Neural cell (in vitro differentiated cells): Measurements from ENCODE around the gene TMEM247. TPM values are rescaled to one million over a fixed set of nuclear protein-coding genes. Genes with fewer than 3 reads are reported as not detected.
"Not testable (repeated sequence)": the region's sequence is repeated elsewhere in the genome, so short reads cannot be mapped to it uniquely, and the experiment has no call there.

ENCODE experiments used
- H2AFZ ChIP-seq: fragments of 200-600, 300-800 bp; sonication (generic), shearing (Covaris generic); 2 replicates; pipeline ENCODE4 v1.6.0; 2014; ENCODE audit warnings: low read depth, mild to moderate bottlenecking, antibody characterized with exemption, low read length, moderate library complexity
- H3F3A ChIP-seq: fragments of 200-600 bp; shearing (Covaris generic); 2 replicates; pipeline ENCODE4 v1.6.1; 2016; ENCODE audit warnings: mild to moderate bottlenecking, moderate library complexity, mixed read lengths, antibody characterized with exemption, low read length; ENCODE audit not compliant: insufficient read depth, poor library complexity, severe bottlenecking
- H3K27ac ChIP-seq: fragments of 200-600, 300-800 bp; sonication (generic), shearing (Covaris generic); 2 replicates; pipeline ENCODE4 v1.5.1; 2014; ENCODE audit warnings: mild to moderate bottlenecking, low read length, moderate library complexity
- H3K27me3 ChIP-seq: fragments of 300-800, 200-600 bp; sonication (generic), shearing (Covaris generic); 2 replicates; pipeline ENCODE4 v1.6.0; 2014; ENCODE audit warnings: mild to moderate bottlenecking, low read depth, low read length, moderate library complexity; ENCODE audit not compliant: insufficient read depth
- H3K36me3 ChIP-seq: fragments of 300-800, 200-600 bp; sonication (generic), shearing (Covaris generic); 2 replicates; pipeline ENCODE4 v1.5.1; 2014; ENCODE audit warnings: mild to moderate bottlenecking, antibody characterized with exemption, low read length, moderate library complexity; ENCODE audit not compliant: insufficient read depth
- H3K4me2 ChIP-seq: fragments of 300-800, 200-600 bp; sonication (generic), shearing (Covaris generic); 2 replicates; pipeline ENCODE4 v1.6.0; 2014; ENCODE audit warnings: mild to moderate bottlenecking, low read length
- H3K4me3 ChIP-seq: fragments of 300-800, 200-600 bp; sonication (generic), shearing (Covaris generic); 2 replicates; pipeline ENCODE4 v1.5.1; 2014; ENCODE audit warnings: mild to moderate bottlenecking, low read length, moderate library complexity
- H3K79me2 ChIP-seq: fragments of 200-600 bp; shearing (Covaris generic); replicated peaks from 2 replicates; pipeline ENCODE4 v1.6.0; 2014; ENCODE audit warnings: mild to moderate bottlenecking, low read length, moderate library complexity; ENCODE audit not compliant: insufficient read depth
- H3K9ac ChIP-seq: fragments of 300-800, 200-600 bp; sonication (generic), shearing (Covaris generic); 2 replicates; pipeline ENCODE4 v1.6.1; 2016; ENCODE audit warnings: mild to moderate bottlenecking, low read length, mixed read lengths
- H3K9me2 ChIP-seq: fragments of 200-600 bp; shearing (Covaris generic); 2 replicates; pipeline ENCODE4 v1.6.1; 2016; ENCODE audit warnings: mild to moderate bottlenecking, low read length, mixed read lengths; ENCODE audit not compliant: insufficient read depth
- H3K9me3 ChIP-seq: fragments of 200-600, 300-800 bp; sonication (generic), shearing (Covaris generic); 2 replicates; pipeline ENCODE4 v1.6.1; 2016; ENCODE audit warnings: mild to moderate bottlenecking, mixed run types, low read length, moderate library complexity, mixed read lengths
- H4K20me1 ChIP-seq: fragments of 200-600 bp; shearing (Covaris generic); 2 replicates; pipeline ENCODE4 v1.6.1; 2016; ENCODE audit warnings: mild to moderate bottlenecking, mixed run types; ENCODE audit not compliant: insufficient read depth
- CTCF ChIP-seq: fragments of 450-650 bp; IDR thresholded peaks from 2 replicates; pipeline ENCODE4 v1.5.1; 2014; ENCODE audit warnings: antibody characterized with exemption, mild to moderate bottlenecking, moderate library complexity; ENCODE audit not compliant: poor library complexity, severe bottlenecking
- EP300 ChIP-seq: fragments of 450-650 bp; conservative IDR thresholded peaks from 2 replicates; pipeline ENCODE4 v1.6.1; 2014; ENCODE audit warnings: antibody characterized with exemption, mild to moderate bottlenecking, moderate library complexity; ENCODE audit not compliant: poor library complexity, severe bottlenecking
- EZH2 ChIP-seq: fragments of 200-600, 300-800 bp; shearing (Covaris generic), sonication (generic); IDR thresholded peaks from 2 replicates; pipeline ENCODE4 v1.6.1; 2014; ENCODE audit warnings: antibody characterized with exemption, low read length, borderline replicate concordance, mild to moderate bottlenecking; ENCODE audit not compliant: insufficient read depth, poor library complexity, severe bottlenecking
- MXI1 ChIP-seq: fragments of 450-650 bp; conservative IDR thresholded peaks from 2 replicates; pipeline ENCODE4 v1.6.1; 2014; ENCODE audit warnings: antibody characterized with exemption, mild to moderate bottlenecking; ENCODE audit not compliant: poor library complexity, severe bottlenecking
- POLR2AphosphoS5 ChIP-seq: IDR thresholded peaks from 2 replicates; pipeline ENCODE4 v1.6.1; 2012
- RAD21 ChIP-seq: fragments of 450-650 bp; conservative IDR thresholded peaks from 2 replicates; pipeline ENCODE4 v1.6.1; 2014; ENCODE audit warnings: antibody characterized with exemption, mild to moderate bottlenecking, moderate library complexity
- REST ChIP-seq: IDR thresholded peaks from 2 replicates; pipeline ENCODE4 v1.6.1; 2012; ENCODE audit warnings: borderline replicate concordance
- SMC3 ChIP-seq: fragments of 450-650 bp; conservative IDR thresholded peaks from 2 replicates; pipeline ENCODE4 v1.6.1; 2014; ENCODE audit warnings: antibody characterized with exemption, mild to moderate bottlenecking, moderate library complexity; ENCODE audit not compliant: poor library complexity
- TAF1 ChIP-seq: IDR thresholded peaks from 2 replicates; pipeline ENCODE4 v1.6.1; 2012; ENCODE audit warnings: low read depth
- polyA plus RNA-seq: library from polyadenylated mRNA; depleted of rRNA; stranded (reverse); fragments of >200 nt; gene quantifications from 2 replicates; pipeline ENCODE4 v1.2.3, GENCODE V29; 2014

The TMEM247 gene
- polyA plus RNA-seq, 1 donor from 2014 or later = not detected

GRCh38 chr2:46521215-46521683 is 41.9 kb downstream of the TMEM247 start:
- Histone ChIP-seq H3K9ac (no peak overlapping the region), H3K4me3 (no peak overlapping the region), H3K4me2 (no peak overlapping the region), H3F3A (no peaks in the 10 kb centered on the region), H3K9me2 (no peaks in the 10 kb centered on the region), H2AFZ (no peak overlapping the region), H3K79me2 (no peaks in the 10 kb centered on the region), H4K20me1 (no peaks in the 10 kb centered on the region), H3K36me3 (no peaks in the 10 kb centered on the region), H3K27ac (no peak overlapping the region), H3K9me3 (peaks cover 1% of the 10 kb centered on the region), H3K27me3 (no peaks in the 10 kb centered on the region)
- TF ChIP-seq POLR2AphosphoS5 = no peak

- H3K36me3 ChIP-seq, H2AFZ ChIP-seq: not testable (repeated sequence)
Observed at GRCh38 chr2:46522385-46522784, 43.0 kb downstream of the TMEM247 start.

GRCh38 chr2:46525522-46526155 is 46.3 kb downstream of the TMEM247 start:
- Histone ChIP-seq H3K27ac (no peak overlapping the region), H3K9me2 (no peaks in the 10 kb centered on the region), H3K9ac (no peak overlapping the region), H3F3A (no peaks in the 10 kb centered on the region), H2AFZ (no peak overlapping the region), H3K9me3 (no peaks in the 10 kb centered on the region), H3K4me2 (no peak overlapping the region), H3K27me3 (no peaks in the 10 kb centered on the region), H3K36me3 (no peaks in the 10 kb centered on the region), H4K20me1 (no peaks in the 10 kb centered on the region), H3K4me3 (no peak overlapping the region), H3K79me2 (no peaks in the 10 kb centered on the region)
- TF ChIP-seq CTCF (no peak), MXI1 (no peak), POLR2AphosphoS5 (no peak), SMC3 (no peak), RAD21 (no peak), EZH2 (no peak), TAF1 (no peak), REST (no peak), EP300 (no peak)

More at GRCh38 chr2:46522385-46522784, 43.0 kb downstream of the TMEM247 start:
- H3K79me2 ChIP-seq, H3K4me2 ChIP-seq, H3K9ac ChIP-seq, H3K9me2 ChIP-seq, H3K9me3 ChIP-seq, H3K4me3 ChIP-seq, H3K27ac ChIP-seq, H4K20me1 ChIP-seq, H3K27me3 ChIP-seq, H3F3A ChIP-seq: not testable (repeated sequence)
